Measurements from ENCODE around the gene WASF3.
A peak's percentile ranks its signal among the peaks of the same experiment; 100 is the strongest.

WASF3 gene

GRCh38 chr13:26591672-26592071, 34.2 kb downstream of the WASF3 start:
- Mint-ChIP-seq H3K4me3 (no peak overlapping the region), H3K4me1 (no peaks in the 10 kb centered on the region), H3K9me3 (peaks cover 2% of the 10 kb centered on the region), H3K36me3 (no peaks in the 10 kb centered on the region), H3K27ac (no peak overlapping the region)
- DNase-seq (ENCODE audit: low spot score in 2 of 2) (no peak), ATAC-seq (no peak)

GRCh38 chr13:26593661-26594060, 36.2 kb downstream of the WASF3 start:
- Mint-ChIP-seq H3K4me3 (no peak overlapping the region), H3K36me3 (no peaks in the 10 kb centered on the region), H3K9me3 (peaks cover 5% of the 10 kb centered on the region), H3K4me1 (no peaks in the 10 kb centered on the region), H3K27ac (no peak overlapping the region)
- DNase-seq (ENCODE audit: low spot score in 2 of 2) (no peak), ATAC-seq (no peak)

GRCh38 chr13:26594363-26594762, 36.9 kb downstream of the WASF3 start:
- Mint-ChIP-seq H3K36me3 (no peaks in the 10 kb centered on the region), H3K9me3 (peaks cover 5% of the 10 kb centered on the region), H3K4me1 (no peaks in the 10 kb centered on the region), H3K27ac (no peak overlapping the region), H3K4me3 (no peak overlapping the region)
- ATAC-seq (no peak), DNase-seq (ENCODE audit: low spot score in 2 of 2) (no peak)

- Mint-ChIP-seq H3K4me1 (no peaks in the 10 kb centered on the region), H3K4me3 (no peak overlapping the region), H3K27ac (no peak overlapping the region), H3K36me3 (no peaks in the 10 kb centered on the region), H3K9me3 (peaks cover 5% of the 10 kb centered on the region)
- ATAC-seq, result no peak
- no peak for DNase-seq (ENCODE audit: low spot score in 2 of 2)
Measured at GRCh38 chr13:26596458-26596857, 39.0 kb downstream of the WASF3 start.

- no peak overlapping the region for H3K27ac Mint-ChIP-seq
- H3K4me3 Mint-ChIP-seq, result no peak overlapping the region
- H3K4me1 Mint-ChIP-seq, result no peaks in the 10 kb centered on the region
- DNase-seq (ENCODE audit: low spot score in 2 of 2), result no peak
- no peak for ATAC-seq
- H3K36me3 Mint-ChIP-seq, result no peaks in the 10 kb centered on the region
- peaks cover 5% of the 10 kb centered on the region for H3K9me3 Mint-ChIP-seq
Measured at GRCh38 chr13:26599403-26599802, 41.9 kb downstream of the WASF3 start.

GRCh38 chr13:26599860-26600259, 42.4 kb downstream of the WASF3 start:
- ATAC-seq (no peak), DNase-seq (ENCODE audit: low spot score in 2 of 2) (no peak)
- Mint-ChIP-seq H3K9me3 (peaks cover 5% of the 10 kb centered on the region), H3K27ac (no peak overlapping the region), H3K4me3 (no peak overlapping the region), H3K4me1 (no peaks in the 10 kb centered on the region), H3K36me3 (no peaks in the 10 kb centered on the region)

GRCh38 chr13:26600343-26600742, 42.9 kb downstream of the WASF3 start:
- no peak overlapping the region for H3K4me3 Mint-ChIP-seq
- DNase-seq (ENCODE audit: low spot score in 2 of 2) (no peak), ATAC-seq (no peak)
- peaks cover 5% of the 10 kb centered on the region for H3K9me3 Mint-ChIP-seq
- H3K36me3 Mint-ChIP-seq, result no peaks in the 10 kb centered on the region
- H3K27ac Mint-ChIP-seq, result no peak overlapping the region
- no peaks in the 10 kb centered on the region for H3K4me1 Mint-ChIP-seq

- ATAC-seq (peak; percentile 77), DNase-seq (ENCODE audit: low spot score in 2 of 2) (no peak)
- H3K4me1 Mint-ChIP-seq, result no peaks in the 10 kb centered on the region
Measured at GRCh38 chr13:26601669-26602068, 44.2 kb downstream of the WASF3 start.

GRCh38 chr13:26602783-26603182, 45.3 kb downstream of the WASF3 start:
- H3K4me1 Mint-ChIP-seq, result no peaks in the 10 kb centered on the region
- H3K9me3 Mint-ChIP-seq, result no peaks in the 10 kb centered on the region
- ATAC-seq (no peak), DNase-seq (ENCODE audit: low spot score in 2 of 2) (no peak)
- H3K36me3 Mint-ChIP-seq, result no peaks in the 10 kb centered on the region
- H3K27ac Mint-ChIP-seq, result no peak overlapping the region
- no peak overlapping the region for H3K4me3 Mint-ChIP-seq

More at GRCh38 chr13:26601669-26602068, 44.2 kb downstream of the WASF3 start:
- no peak overlapping the region for H3K27ac Mint-ChIP-seq
- no peak overlapping the region for H3K4me3 Mint-ChIP-seq
- no peaks in the 10 kb centered on the region for H3K36me3 Mint-ChIP-seq
- H3K9me3 Mint-ChIP-seq, result peaks cover 3% of the 10 kb centered on the region

- Mint-ChIP-seq H3K27ac (no peak overlapping the region), H3K4me1 (no peaks in the 10 kb centered on the region), H3K36me3 (no peaks in the 10 kb centered on the region), H3K4me3 (no peak overlapping the region), H3K9me3 (no peaks in the 10 kb centered on the region)
- ATAC-seq (no peak), DNase-seq (ENCODE audit: low spot score in 2 of 2) (no peak)
Measured at GRCh38 chr13:26604784-26605545, 47.5 kb downstream of the WASF3 start.

- DNase-seq (ENCODE audit: low spot score in 2 of 2) (no peak), ATAC-seq (no peak)
- no peak overlapping the region for H3K27ac Mint-ChIP-seq
- H3K36me3 Mint-ChIP-seq, result no peaks in the 10 kb centered on the region
- no peak overlapping the region for H3K4me3 Mint-ChIP-seq
- no peaks in the 10 kb centered on the region for H3K4me1 Mint-ChIP-seq
- no peaks in the 10 kb centered on the region for H3K9me3 Mint-ChIP-seq
Measured at GRCh38 chr13:26605845-26606244, 48.4 kb downstream of the WASF3 start.

- no peak overlapping the region for H3K27ac Mint-ChIP-seq
- DNase-seq (ENCODE audit: low spot score in 2 of 2) (no peak), ATAC-seq (no peak)
- no peaks in the 10 kb centered on the region for H3K9me3 Mint-ChIP-seq
- no peaks in the 10 kb centered on the region for H3K36me3 Mint-ChIP-seq
- H3K4me1 Mint-ChIP-seq, result no peaks in the 10 kb centered on the region
- no peak overlapping the region for H3K4me3 Mint-ChIP-seq
Measured at GRCh38 chr13:26606631-26607030, 49.1 kb downstream of the WASF3 start.

GRCh38 chr13:26614721-26615120, 57.2 kb downstream of the WASF3 start:
- ATAC-seq (no peak), DNase-seq (ENCODE audit: low spot score in 2 of 2) (no peak)
- H3K4me3 Mint-ChIP-seq, result no peak overlapping the region
- no peaks in the 10 kb centered on the region for H3K36me3 Mint-ChIP-seq
- H3K27ac Mint-ChIP-seq, result no peak overlapping the region
- H3K4me1 Mint-ChIP-seq, result no peaks in the 10 kb centered on the region
- no peaks in the 10 kb centered on the region for H3K9me3 Mint-ChIP-seq

GRCh38 chr13:26616126-26616525, 58.6 kb downstream of the WASF3 start:
- Mint-ChIP-seq H3K4me1 (no peaks in the 10 kb centered on the region), H3K4me3 (no peak overlapping the region), H3K9me3 (no peaks in the 10 kb centered on the region), H3K27ac (no peak overlapping the region), H3K36me3 (no peaks in the 10 kb centered on the region)
- ATAC-seq, result no peak
- DNase-seq (ENCODE audit: low spot score in 2 of 2), result no peak

GRCh38 chr13:26618726-26619125, 61.2 kb downstream of the WASF3 start:
- H3K4me3 Mint-ChIP-seq, result no peak overlapping the region

GRCh38 chr13:26619358-26619757, 61.9 kb downstream of the WASF3 start:
- no peaks in the 10 kb centered on the region for H3K4me1 Mint-ChIP-seq
- H3K4me3 Mint-ChIP-seq, result no peak overlapping the region
- no peak overlapping the region for H3K27ac Mint-ChIP-seq
- ATAC-seq (no peak), DNase-seq (ENCODE audit: low spot score in 2 of 2) (no peak)
- H3K36me3 Mint-ChIP-seq, result no peaks in the 10 kb centered on the region
- H3K9me3 Mint-ChIP-seq, result peaks cover 4% of the 10 kb centered on the region

More at GRCh38 chr13:26618726-26619125, 61.2 kb downstream of the WASF3 start:
- Mint-ChIP-seq H3K9me3 (no peaks in the 10 kb centered on the region), H3K4me1 (no peaks in the 10 kb centered on the region), H3K36me3 (no peaks in the 10 kb centered on the region), H3K27ac (no peak overlapping the region)
- DNase-seq (ENCODE audit: low spot score in 2 of 2) (no peak), ATAC-seq (no peak)

Data from stimulated activated effector memory CD8-positive, alpha-beta T cell treated with anti-CD3 and anti-CD28 coated beads, Interleukin-12 subunit alpha, Interleukin-12 subunit beta, amount 100 ng/mL, for 72 hours (primary cell).